Endothelial cell of umbilical vein (primary cell): Measurements from ENCODE around the gene LAMP1. TPM values are rescaled to one million over a fixed set of nuclear protein-coding genes. Genes with fewer than 3 reads are reported as not detected.

Source experiments
- BruUV-seq: library from RNA; stranded (reverse); fragments of 400-500 nt; replicated peaks from 2 replicates; lab custom pipeline; 2021; lab: Mats Ljungman, UMichigan
- CTCF ChIA-PET: fragments of 300-600, 350-600 bp; sonication (Branson Sonifier 250); formaldehyde crosslinking; loops from one replicate; lab custom pipeline; 2021; ENCODE audit warnings: antibody characterized with exemption, inconsistent platforms; lab: Charles Lee
- POLR2A ChIA-PET: fragments of 300-600, 350-600 bp; sonication (Branson Sonifier 250); formaldehyde crosslinking; loops from one replicate; lab custom pipeline; 2021; ENCODE audit warnings: antibody characterized with exemption, inconsistent platforms; lab: Charles Lee
- DNase-seq: peaks from one replicate; pipeline ENCODE4 v3.0.0-alpha.2; 2011; ENCODE audit warnings: low read depth, low spot score
- FAIRE-seq: peaks from 2 replicates; lab custom pipeline; 2011; peaks lifted over from hg19 to GRCh38; lab: Jason Lieb, UNC
- H2AFZ ChIP-seq: 2 replicates; pipeline ENCODE4 v1.6.0; 2012; ENCODE audit warnings: low read depth, low read length, control low read depth, inconsistent platforms
- H3K27ac ChIP-seq: 2 replicates; pipeline ENCODE4 v1.5.1; 2011; ENCODE audit warnings: low read depth, mild to moderate bottlenecking, control low read depth, low read length, moderate library complexity; ENCODE audit not compliant: insufficient read depth
- H3K27me3 ChIP-seq, 2 experiments: 2 replicates each; pipeline versions ENCODE4 v1.6.0 to v1.6.1; 2011; ENCODE audit warnings: low read length in 2 of 2, mixed read lengths in 1 of 2; ENCODE audit not compliant: control insufficient read depth in 2 of 2, insufficient read depth in 2 of 2
- H3K36me3 ChIP-seq, 2 experiments: 2 replicates in 1 of 2; 3 replicates in 1 of 2; pipeline ENCODE4 v1.5.1; 2011; ENCODE audit warnings: low read length in 2 of 2, mild to moderate bottlenecking in 1 of 2, moderate library complexity in 1 of 2; ENCODE audit not compliant: control insufficient read depth in 2 of 2, insufficient read depth in 2 of 2; ENCODE audit errors: extremely low read depth in 1 of 2
- H3K4me1 ChIP-seq: 3 replicates; pipeline ENCODE4 v1.5.1; 2011; ENCODE audit warnings: mild to moderate bottlenecking, low read length; ENCODE audit not compliant: control insufficient read depth, insufficient read depth; ENCODE audit errors: extremely low read depth
- H3K4me2 ChIP-seq: 2 replicates; pipeline ENCODE4 v1.6.1; 2011; ENCODE audit warnings: low read length, control low read depth, mixed read lengths; ENCODE audit not compliant: insufficient read depth
- H3K4me3 ChIP-seq, 3 experiments: fragments of 200-600 bp in 1 of 3; sonication (generic), shearing (Covaris generic) in 1 of 3; replicated peaks in 1 of 3; 2 replicates each; pipeline ENCODE4 v1.5.1; 2011 to 2016; ENCODE audit warnings: control low read depth in 3 of 3, low read length in 3 of 3, mild to moderate bottlenecking in 2 of 3, inconsistent platforms in 1 of 3, low read depth in 1 of 3, moderate library complexity in 1 of 3; ENCODE audit not compliant: insufficient read depth in 1 of 3
- H3K79me2 ChIP-seq: 2 replicates; pipeline ENCODE4 v1.6.0; 2012; ENCODE audit warnings: low read length, inconsistent platforms; ENCODE audit not compliant: control insufficient read depth, insufficient read depth
- H3K9ac ChIP-seq: replicated peaks from 2 replicates; pipeline ENCODE3; 2011; ENCODE audit warnings: low read length, control low read depth; ENCODE audit not compliant: insufficient read depth; ENCODE audit errors: extremely low read depth
- H3K9me1 ChIP-seq: replicated peaks from 3 replicates; pipeline ENCODE4 v1.6.0; 2011; ENCODE audit warnings: mild to moderate bottlenecking, low read length; ENCODE audit not compliant: control insufficient read depth, insufficient read depth; ENCODE audit errors: extremely low read depth
- H3K9me3 ChIP-seq: replicated peaks from 2 replicates; pipeline ENCODE4 v1.5.1; 2012; ENCODE audit warnings: low read length, inconsistent platforms; ENCODE audit not compliant: control insufficient read depth, insufficient read depth
- H4K20me1 ChIP-seq: replicated peaks from 2 replicates; pipeline ENCODE3; 2011; ENCODE audit warnings: mild to moderate bottlenecking, low read length; ENCODE audit not compliant: control insufficient read depth, insufficient read depth; ENCODE audit errors: extremely low read depth
- CTCF ChIP-seq, 2 donors: IDR thresholded peaks; 1 replicate in 1 of 2; 2 replicates in 1 of 2; pipeline ENCODE4 v1.5.1; 2011; ENCODE audit warnings: low read length in 2 of 2, mild to moderate bottlenecking in 2 of 2, moderate library complexity in 2 of 2, control low read depth in 1 of 2, inconsistent platforms in 1 of 2, low read depth in 1 of 2; ENCODE audit not compliant: insufficient read depth in 1 of 2; ENCODE audit errors: extremely low read depth in 1 of 2
- EZH2 ChIP-seq: IDR thresholded peaks from 2 replicates; pipeline ENCODE4 v1.6.1; 2012; ENCODE audit warnings: borderline replicate concordance, low read depth, mild to moderate bottlenecking, moderate library complexity, low read length, inconsistent platforms; ENCODE audit not compliant: severe bottlenecking
- FOS ChIP-seq: IDR thresholded peaks from 2 replicates; pipeline ENCODE4 v1.6.1; 2011; ENCODE audit warnings: mild to moderate bottlenecking, low read length, moderate library complexity, borderline replicate concordance; ENCODE audit not compliant: insufficient read depth
- GATA2 ChIP-seq: IDR thresholded peaks from 2 replicates; pipeline ENCODE4 v1.7.0; 2011; ENCODE audit warnings: low read depth, mild to moderate bottlenecking, moderate library complexity, mixed read lengths, low read length; ENCODE audit not compliant: insufficient read length, insufficient read depth
- JUN ChIP-seq: IDR thresholded peaks from 2 replicates; pipeline ENCODE4 v1.6.1; 2011; ENCODE audit warnings: borderline replicate concordance, low read depth; ENCODE audit not compliant: insufficient read length, insufficient read depth
- MAX ChIP-seq: IDR thresholded peaks from 2 replicates; pipeline ENCODE4 v1.6.1; 2011; ENCODE audit not compliant: insufficient read depth, insufficient read length
- MYC ChIP-seq: IDR thresholded peaks from one replicate; pipeline ENCODE4 v1.6.1; 2011; ENCODE audit warnings: mild to moderate bottlenecking, low read depth, low read length
- POLR2A ChIP-seq: IDR thresholded peaks from 2 replicates; pipeline ENCODE4 v1.6.1; 2012; ENCODE audit warnings: low read depth, mild to moderate bottlenecking, control low read depth, low read length
- POLR2AphosphoS5 ChIP-seq: IDR thresholded peaks from 2 replicates; pipeline ENCODE4 v1.6.1; 2012; ENCODE audit warnings: low read depth, mild to moderate bottlenecking, control low read depth, low read length, moderate library complexity; ENCODE audit not compliant: insufficient read depth
- dilution Hi-C: fragments of 300-500 bp; cut with MboI; formaldehyde crosslinking; loops from one replicate; pipeline ENCODE4 v1.15.0; 2019; ENCODE audit warnings: low sequenced_read_pairs; ENCODE audit not compliant: extremely low pct_ligation_motif_present
- intact Hi-C: fragments of 100-400 bp; cut with micrococcal nuclease; formaldehyde crosslinking; loops from one replicate; pipeline ENCODE4 v1.10.0; 2022
- polyA plus RNA-seq, 4 experiments: library from polyadenylated mRNA; depleted of rRNA in 3 of 4; stranded (reverse) in 3 of 4; unstranded in 1 of 4; fragments of >200 nt; gene quantifications; 2 replicates each; pipeline versions ENCODE4 v1.2.1 to v1.2.3, GENCODE V29; 2011 to 2012; ENCODE audit warnings: missing spikeins in 1 of 4
- total RNA-seq: library from RNA; stranded (reverse); gene quantifications from 2 replicates; pipeline ENCODE4 v1.2.3, GENCODE V29; 2021

The LAMP1 gene
- total and polyA plus RNA-seq, 2 donors (not counting 3 experiments of a cell fraction or from before 2014, with no cell fraction given), result 262 to 285 TPM

- BruUV-seq, result no TSS peak
- ChIA-PET CTCF (interaction anchor here (1.5 kb wide), 1 partner anchor 11 kb away, joined by 4 read pairs; no protein-coding TSS in a partner anchor), POLR2A (no interaction called here)
- TF ChIP-seq POLR2AphosphoS5, result no peak
- TF ChIP-seq FOS, result no peak
- TF ChIP-seq JUN, result no peak
- TF ChIP-seq POLR2A, result no peak
- no peak for TF ChIP-seq MAX
- TF ChIP-seq GATA2, result no peak
- TF ChIP-seq CTCF (IDR thresholded peaks at IDR 0.05; ENCODE audit: extremely low read depth in 1 of 2, insufficient read depth in 1 of 2, low read depth in 1 of 2, low read length in 2 of 2), result no peak
- TF ChIP-seq MYC, result no peak
- no peak for TF ChIP-seq EZH2
- dilution Hi-C loops (no loop called here), intact Hi-C loops (no loop called here)
- H3K79me2 ChIP-seq, result no peaks in the 10 kb centered on the region
- peaks cover 0 to 7% of the 10 kb centered on the region in 2 experiments for H3K27me3 ChIP-seq
- no peaks in the 10 kb centered on the region for H3K36me3 ChIP-seq
- no peak overlapping the region for H3K9ac ChIP-seq
- no peak overlapping the region for H2AFZ ChIP-seq
- FAIRE-seq, result no peak
- DNase-seq, result no peak
- no peaks in the 10 kb centered on the region for H3K9me3 ChIP-seq
- H3K9me1 ChIP-seq, result no peaks in the 10 kb centered on the region
- H3K4me1 ChIP-seq, result no peaks in the 10 kb centered on the region
- no peak overlapping the region for H3K4me2 ChIP-seq
- no peak overlapping the region for H3K27ac ChIP-seq
- no peaks in the 10 kb centered on the region for H4K20me1 ChIP-seq
- no peak overlapping the region for H3K4me3 ChIP-seq
These were observed 58.6 kb downstream of the LAMP1 start for GRCh38 chr13:113355621-113356020.
